ENCODE measurements around the gene STK17B. TPM values are rescaled to one million over a fixed set of nuclear protein-coding genes. Genes with fewer than 3 reads are reported as not detected.

Gene STK17B
- total RNA-seq, 1 donor from 2014 or later, result 7.9 TPM

GRCh38 chr2:196205881-196206435 lies 34.6 kb upstream of the STK17B start:
- H3K4me3 Mint-ChIP-seq (ENCODE audit: unreplicated experiment), result no peak overlapping the region
- H3K27me3 Mint-ChIP-seq (ENCODE audit: unreplicated experiment), result no peaks in the 10 kb centered on the region
- no peak overlapping the region for H3K27ac Mint-ChIP-seq (ENCODE audit: unreplicated experiment)
- DNase-seq (ENCODE audit: low spot score), result no peak
- H3K4me1 Mint-ChIP-seq (ENCODE audit: unreplicated experiment), result peaks cover 4% of the 10 kb centered on the region
- no peaks in the 10 kb centered on the region for H3K9me3 Mint-ChIP-seq (ENCODE audit: unreplicated experiment)
- TF ChIP-seq CTCF (IDR thresholded peaks at IDR 0.05; ENCODE audit: unreplicated experiment), result no peak
- peaks cover 19% of the 10 kb centered on the region for H3K36me3 Mint-ChIP-seq (ENCODE audit: low read depth, unreplicated experiment)

GRCh38 chr2:196205011-196205766 lies 33.8 kb upstream of the STK17B start:
- Mint-ChIP-seq H3K27ac (ENCODE audit: unreplicated experiment) (no peak overlapping the region), H3K4me1 (ENCODE audit: unreplicated experiment) (peaks cover 4% of the 10 kb centered on the region), H3K27me3 (ENCODE audit: unreplicated experiment) (no peaks in the 10 kb centered on the region), H3K9me3 (ENCODE audit: unreplicated experiment) (no peaks in the 10 kb centered on the region), H3K4me3 (ENCODE audit: unreplicated experiment) (no peak overlapping the region), H3K36me3 (ENCODE audit: low read depth, unreplicated experiment) (peaks cover 18% of the 10 kb centered on the region)
- TF ChIP-seq CTCF (IDR thresholded peaks at IDR 0.05; ENCODE audit: unreplicated experiment), result no peak
- no peak for DNase-seq (ENCODE audit: low spot score)

GRCh38 chr2:196201229-196202009 lies 30.0 kb upstream of the STK17B start:
- Mint-ChIP-seq H3K4me3 (ENCODE audit: unreplicated experiment) (no peak overlapping the region), H3K9me3 (ENCODE audit: unreplicated experiment) (no peaks in the 10 kb centered on the region), H3K36me3 (ENCODE audit: low read depth, unreplicated experiment) (no peaks in the 10 kb centered on the region), H3K27me3 (ENCODE audit: unreplicated experiment) (peaks cover 1% of the 10 kb centered on the region), H3K27ac (ENCODE audit: unreplicated experiment) (no peak overlapping the region), H3K4me1 (ENCODE audit: unreplicated experiment) (no peaks in the 10 kb centered on the region)
- no peak for DNase-seq (ENCODE audit: low spot score)
- no peak for TF ChIP-seq CTCF (IDR thresholded peaks at IDR 0.05; ENCODE audit: unreplicated experiment)

- Mint-ChIP-seq H3K27ac (ENCODE audit: unreplicated experiment) (no peak overlapping the region), H3K4me3 (ENCODE audit: unreplicated experiment) (no peak overlapping the region), H3K4me1 (ENCODE audit: unreplicated experiment) (no peaks in the 10 kb centered on the region), H3K36me3 (ENCODE audit: low read depth, unreplicated experiment) (no peaks in the 10 kb centered on the region), H3K9me3 (ENCODE audit: unreplicated experiment) (no peaks in the 10 kb centered on the region), H3K27me3 (ENCODE audit: unreplicated experiment) (peaks cover 1% of the 10 kb centered on the region)
- no peak for DNase-seq (ENCODE audit: low spot score)
- TF ChIP-seq CTCF (IDR thresholded peaks at IDR 0.05; ENCODE audit: unreplicated experiment), result no peak
These were observed 29.2 kb upstream of the STK17B start for GRCh38 chr2:196200557-196200956.

Measured in endothelial cell (in vitro differentiated cells).